GM23338 (cell line): ENCODE measurements around the gene CD58.

Experiments
- CREB1 ChIP-seq: fragments of 250-450 bp; sonication (Bioruptor Pico); IDR thresholded peaks from 2 replicates; pipeline ENCODE4 v1.5.0; 2020; ENCODE audit warnings: low read depth, mild to moderate bottlenecking, moderate library complexity
- EZH2 ChIP-seq: fragments of 200-600 bp; sonication (generic); IDR thresholded peaks from one replicate; pipeline ENCODE4 v1.8.0; 2017; ENCODE audit warnings: antibody characterized with exemption, mild to moderate bottlenecking, low read depth; ENCODE audit not compliant: unreplicated experiment
- EZH2phosphoT487 ChIP-seq: fragments of 200-600 bp; sonication (generic); IDR thresholded peaks from one replicate; pipeline ENCODE4 v1.8.1; 2018; ENCODE audit warnings: antibody characterized with exemption; ENCODE audit not compliant: unreplicated experiment
- NANOG ChIP-seq: IDR thresholded peaks from 2 replicates; pipeline ENCODE4 v1.6.1; 2016; ENCODE audit warnings: antibody characterized with exemption, borderline replicate concordance
- POLR2AphosphoS5 ChIP-seq: IDR thresholded peaks from 2 replicates; pipeline ENCODE4 v1.6.1; 2016; ENCODE audit warnings: antibody characterized with exemption, low read depth
- TF ChIP-seq, protein P1 (sequence below), 2 experiments: fragments of 200-600 bp in 1 of 2; sonication (generic) in 1 of 2; conservative IDR thresholded peaks; 2 replicates each; pipeline versions ENCODE4 v1.5.1 to v1.6.1; 2016 to 2017; ENCODE audit warnings: antibody characterized with exemption in 2 of 2, low read depth in 2 of 2, mild to moderate bottlenecking in 2 of 2, moderate library complexity in 1 of 2
- TF ChIP-seq, protein P2 (sequence below): fragments of 250-450 bp; sonication (Bioruptor Pico); IDR thresholded peaks from 2 replicates; pipeline ENCODE4 v1.5.0; 2020; ENCODE audit warnings: mild to moderate bottlenecking, moderate library complexity

DNA sequence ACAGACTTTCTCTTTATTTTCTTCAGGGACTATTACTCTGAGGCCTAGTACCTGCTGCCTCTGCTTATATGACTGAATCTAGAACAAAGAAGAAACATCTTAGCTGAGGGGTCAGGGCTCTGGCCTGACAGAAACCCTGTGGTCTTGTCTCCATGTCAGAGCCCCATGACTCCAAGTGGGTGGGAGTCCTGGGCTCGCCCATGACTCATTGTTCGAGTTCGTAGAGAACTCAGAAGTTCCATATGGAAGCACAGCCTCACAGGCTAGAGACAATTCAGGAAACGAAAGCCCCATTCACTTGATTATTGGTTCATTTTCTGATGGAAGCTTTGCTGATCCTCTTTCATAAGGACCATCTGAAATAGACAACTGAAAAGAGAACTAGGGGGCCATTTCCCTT, 73.2 kb downstream of the CD58 start:
- TF ChIP-seq, protein P1, sequence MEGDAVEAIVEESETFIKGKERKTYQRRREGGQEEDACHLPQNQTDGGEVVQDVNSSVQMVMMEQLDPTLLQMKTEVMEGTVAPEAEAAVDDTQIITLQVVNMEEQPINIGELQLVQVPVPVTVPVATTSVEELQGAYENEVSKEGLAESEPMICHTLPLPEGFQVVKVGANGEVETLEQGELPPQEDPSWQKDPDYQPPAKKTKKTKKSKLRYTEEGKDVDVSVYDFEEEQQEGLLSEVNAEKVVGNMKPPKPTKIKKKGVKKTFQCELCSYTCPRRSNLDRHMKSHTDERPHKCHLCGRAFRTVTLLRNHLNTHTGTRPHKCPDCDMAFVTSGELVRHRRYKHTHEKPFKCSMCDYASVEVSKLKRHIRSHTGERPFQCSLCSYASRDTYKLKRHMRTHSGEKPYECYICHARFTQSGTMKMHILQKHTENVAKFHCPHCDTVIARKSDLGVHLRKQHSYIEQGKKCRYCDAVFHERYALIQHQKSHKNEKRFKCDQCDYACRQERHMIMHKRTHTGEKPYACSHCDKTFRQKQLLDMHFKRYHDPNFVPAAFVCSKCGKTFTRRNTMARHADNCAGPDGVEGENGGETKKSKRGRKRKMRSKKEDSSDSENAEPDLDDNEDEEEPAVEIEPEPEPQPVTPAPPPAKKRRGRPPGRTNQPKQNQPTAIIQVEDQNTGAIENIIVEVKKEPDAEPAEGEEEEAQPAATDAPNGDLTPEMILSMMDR (conservative IDR thresholded peaks at IDR 0.05; ENCODE audit: low read depth in 2 of 2): no peak
- TF ChIP-seq EZH2 (no peak), POLR2AphosphoS5 (no peak), CREB1 (CRISPR knock-in tag) (no peak), NANOG (no peak), EZH2phosphoT487 (no peak)
- TF ChIP-seq, protein P2, sequence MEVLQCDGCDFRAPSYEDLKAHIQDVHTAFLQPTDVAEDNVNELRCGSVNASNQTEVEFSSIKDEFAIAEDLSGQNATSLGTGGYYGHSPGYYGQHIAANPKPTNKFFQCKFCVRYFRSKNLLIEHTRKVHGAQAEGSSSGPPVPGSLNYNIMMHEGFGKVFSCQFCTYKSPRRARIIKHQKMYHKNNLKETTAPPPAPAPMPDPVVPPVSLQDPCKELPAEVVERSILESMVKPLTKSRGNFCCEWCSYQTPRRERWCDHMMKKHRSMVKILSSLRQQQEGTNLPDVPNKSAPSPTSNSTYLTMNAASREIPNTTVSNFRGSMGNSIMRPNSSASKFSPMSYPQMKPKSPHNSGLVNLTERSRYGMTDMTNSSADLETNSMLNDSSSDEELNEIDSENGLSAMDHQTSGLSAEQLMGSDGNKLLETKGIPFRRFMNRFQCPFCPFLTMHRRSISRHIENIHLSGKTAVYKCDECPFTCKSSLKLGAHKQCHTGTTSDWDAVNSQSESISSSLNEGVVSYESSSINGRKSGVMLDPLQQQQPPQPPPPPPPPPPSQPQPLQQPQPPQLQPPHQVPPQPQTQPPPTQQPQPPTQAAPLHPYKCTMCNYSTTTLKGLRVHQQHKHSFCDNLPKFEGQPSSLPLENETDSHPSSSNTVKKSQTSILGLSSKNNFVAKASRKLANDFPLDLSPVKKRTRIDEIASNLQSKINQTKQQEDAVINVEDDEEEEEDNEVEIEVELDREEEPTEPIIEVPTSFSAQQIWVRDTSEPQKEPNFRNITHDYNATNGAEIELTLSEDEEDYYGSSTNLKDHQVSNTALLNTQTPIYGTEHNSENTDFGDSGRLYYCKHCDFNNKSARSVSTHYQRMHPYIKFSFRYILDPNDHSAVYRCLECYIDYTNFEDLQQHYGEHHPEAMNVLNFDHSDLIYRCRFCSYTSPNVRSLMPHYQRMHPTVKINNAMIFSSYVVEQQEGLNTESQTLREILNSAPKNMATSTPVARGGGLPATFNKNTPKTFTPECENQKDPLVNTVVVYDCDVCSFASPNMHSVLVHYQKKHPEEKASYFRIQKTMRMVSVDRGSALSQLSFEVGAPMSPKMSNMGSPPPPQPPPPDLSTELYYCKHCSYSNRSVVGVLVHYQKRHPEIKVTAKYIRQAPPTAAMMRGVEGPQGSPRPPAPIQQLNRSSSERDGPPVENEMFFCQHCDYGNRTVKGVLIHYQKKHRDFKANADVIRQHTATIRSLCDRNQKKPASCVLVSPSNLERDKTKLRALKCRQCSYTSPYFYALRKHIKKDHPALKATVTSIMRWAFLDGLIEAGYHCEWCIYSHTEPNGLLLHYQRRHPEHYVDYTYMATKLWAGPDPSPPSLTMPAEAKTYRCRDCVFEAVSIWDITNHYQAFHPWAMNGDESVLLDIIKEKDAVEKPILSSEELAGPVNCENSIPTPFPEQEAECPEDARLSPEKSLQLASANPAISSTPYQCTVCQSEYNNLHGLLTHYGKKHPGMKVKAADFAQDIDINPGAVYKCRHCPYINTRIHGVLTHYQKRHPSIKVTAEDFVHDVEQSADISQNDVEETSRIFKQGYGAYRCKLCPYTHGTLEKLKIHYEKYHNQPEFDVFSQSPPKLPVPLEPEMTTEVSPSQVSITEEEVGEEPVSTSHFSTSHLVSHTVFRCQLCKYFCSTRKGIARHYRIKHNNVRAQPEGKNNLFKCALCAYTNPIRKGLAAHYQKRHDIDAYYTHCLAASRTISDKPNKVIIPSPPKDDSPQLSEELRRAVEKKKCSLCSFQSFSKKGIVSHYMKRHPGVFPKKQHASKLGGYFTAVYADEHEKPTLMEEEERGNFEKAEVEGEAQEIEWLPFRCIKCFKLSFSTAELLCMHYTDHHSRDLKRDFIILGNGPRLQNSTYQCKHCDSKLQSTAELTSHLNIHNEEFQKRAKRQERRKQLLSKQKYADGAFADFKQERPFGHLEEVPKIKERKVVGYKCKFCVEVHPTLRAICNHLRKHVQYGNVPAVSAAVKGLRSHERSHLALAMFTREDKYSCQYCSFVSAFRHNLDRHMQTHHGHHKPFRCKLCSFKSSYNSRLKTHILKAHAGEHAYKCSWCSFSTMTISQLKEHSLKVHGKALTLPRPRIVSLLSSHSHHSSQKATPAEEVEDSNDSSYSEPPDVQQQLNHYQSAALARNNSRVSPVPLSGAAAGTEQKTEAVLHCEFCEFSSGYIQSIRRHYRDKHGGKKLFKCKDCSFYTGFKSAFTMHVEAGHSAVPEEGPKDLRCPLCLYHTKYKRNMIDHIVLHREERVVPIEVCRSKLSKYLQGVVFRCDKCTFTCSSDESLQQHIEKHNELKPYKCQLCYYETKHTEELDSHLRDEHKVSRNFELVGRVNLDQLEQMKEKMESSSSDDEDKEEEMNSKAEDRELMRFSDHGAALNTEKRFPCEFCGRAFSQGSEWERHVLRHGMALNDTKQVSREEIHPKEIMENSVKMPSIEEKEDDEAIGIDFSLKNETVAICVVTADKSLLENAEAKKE (CRISPR knock-in tag): no peak
